Measurements from ENCODE around the gene CCM2.

Gene CCM2

DNA sequence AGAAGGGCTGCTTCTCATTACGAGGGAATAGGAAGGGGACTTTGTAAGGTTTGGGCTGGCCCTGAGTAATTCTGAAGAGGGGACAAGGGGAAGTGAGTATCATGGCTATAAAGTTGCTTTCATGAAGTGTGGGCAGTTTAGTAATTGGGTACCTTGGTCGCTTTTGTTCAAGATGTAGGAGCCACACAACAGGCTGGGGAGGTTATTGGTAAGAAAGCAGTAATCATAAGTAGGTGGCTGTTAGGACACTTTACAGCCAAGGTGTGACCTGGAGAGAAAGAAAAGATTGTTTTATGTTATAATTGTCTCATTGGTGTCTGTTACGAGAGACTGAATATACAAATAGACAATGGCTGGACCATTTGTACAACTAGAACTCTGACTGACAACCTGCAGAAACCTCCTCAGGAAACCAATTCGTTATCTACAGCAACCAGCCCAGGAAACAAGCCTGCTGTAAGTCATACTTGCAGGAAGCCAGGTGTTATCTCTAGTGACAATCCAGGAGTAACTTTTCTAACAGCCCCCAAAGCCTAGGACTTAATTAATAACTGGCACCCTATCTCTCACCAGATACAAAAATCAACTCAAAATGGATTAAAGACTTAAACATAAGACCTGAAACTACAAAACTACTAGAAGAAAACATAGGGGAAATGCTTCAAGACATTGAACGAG lies 5.0 kb upstream of the CCM2 start:
- FAIRE-seq (peak; percentile 84), DNase-seq (ENCODE audit: insufficient read length) (no peak)
- TF ChIP-seq POLR2A (IDR thresholded peaks at IDR 0.05; ENCODE audit: low read depth, low read length) (no peak), POLR2AphosphoS5 (IDR thresholded peaks at IDR 0.05; ENCODE audit: low read depth, low read length) (no peak), TAF1 (IDR thresholded peaks at IDR 0.05; ENCODE audit: borderline replicate concordance, low read depth, low read length) (no peak)

DNA sequence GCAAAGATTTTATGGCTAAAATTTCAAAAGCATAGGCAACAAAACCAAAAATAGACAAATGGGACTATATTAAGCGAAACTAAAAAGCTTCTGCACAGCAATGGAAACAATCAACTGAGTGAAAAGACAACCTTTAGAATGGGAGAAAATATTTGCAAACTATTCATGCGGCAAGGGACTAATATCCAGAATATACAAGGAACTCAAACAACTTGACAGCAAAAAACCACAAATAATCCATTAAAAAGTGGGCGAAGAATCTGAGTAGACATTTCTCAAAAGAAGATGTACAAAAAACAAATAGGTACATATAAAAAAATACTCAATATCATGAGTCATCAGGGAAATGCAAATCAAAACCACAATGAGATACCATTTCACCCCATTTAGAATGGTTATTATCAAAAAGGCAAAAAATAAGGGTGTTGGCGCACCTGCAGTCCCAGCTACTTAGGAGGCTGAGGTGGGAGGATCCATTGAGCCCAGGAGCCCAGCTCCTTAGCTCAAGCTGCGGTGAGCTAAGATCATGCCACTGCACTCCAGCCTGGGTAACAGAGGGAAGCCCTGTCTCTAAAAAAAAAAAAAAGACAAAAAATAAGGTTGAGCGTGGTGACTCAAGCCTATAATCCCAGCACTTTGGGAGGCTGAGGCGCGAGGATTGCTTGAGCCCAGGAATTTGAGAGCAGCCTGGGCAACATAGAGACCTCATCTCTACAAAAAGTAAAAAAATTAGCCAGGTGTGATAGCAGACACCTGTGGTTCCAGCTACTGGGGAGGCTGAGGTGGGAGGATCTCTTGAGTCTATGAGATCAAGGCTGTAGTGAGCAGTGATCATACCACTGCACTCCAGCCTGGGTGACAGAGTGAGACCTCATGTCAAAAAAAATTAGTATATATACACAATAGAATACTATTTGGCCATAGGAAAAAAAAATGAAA lies 4.2 kb upstream of the CCM2 start:
- DNase-seq (ENCODE audit: insufficient read length) (no peak), FAIRE-seq (peak; percentile 33)
- TF ChIP-seq TAF1 (IDR thresholded peaks at IDR 0.05; ENCODE audit: borderline replicate concordance, low read depth, low read length) (no peak), POLR2A (IDR thresholded peaks at IDR 0.05; ENCODE audit: low read depth, low read length) (no peak), POLR2AphosphoS5 (IDR thresholded peaks at IDR 0.05; ENCODE audit: low read depth, low read length) (no peak)

DNA sequence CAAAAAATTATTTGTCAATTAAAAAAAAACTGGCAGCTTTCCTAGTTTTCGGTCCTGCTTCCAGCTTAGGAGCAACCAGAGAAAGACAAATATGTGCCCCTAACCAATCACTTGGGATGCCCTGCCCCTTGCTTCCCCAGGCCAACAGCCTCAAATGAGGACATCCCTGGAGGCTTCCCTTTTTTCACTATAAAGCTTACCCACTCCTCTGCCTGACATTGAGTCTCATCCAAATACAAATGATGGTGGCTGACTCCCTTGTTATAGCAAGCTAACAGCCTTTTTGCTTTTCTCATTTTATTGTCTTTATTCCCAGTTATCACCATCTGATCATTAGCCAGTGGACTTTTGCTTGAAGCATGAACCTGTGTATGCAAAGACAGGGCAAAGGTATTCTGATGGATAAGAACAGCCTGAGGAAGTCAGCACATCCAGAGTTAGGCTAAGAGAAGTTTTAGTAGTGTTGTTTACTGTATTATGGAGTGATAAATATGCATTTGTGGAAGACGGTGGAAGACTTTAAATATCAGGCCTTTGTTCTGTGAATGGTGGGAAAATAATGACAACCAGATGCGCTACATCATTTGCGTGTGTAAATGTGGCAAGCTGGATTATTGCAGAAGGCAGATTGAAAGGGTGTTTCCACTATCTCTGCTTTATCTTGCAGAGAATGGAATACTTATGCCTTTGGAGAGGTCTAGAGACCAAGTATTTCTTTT lies 1.7 kb upstream of the CCM2 start:
- TF ChIP-seq POLR2AphosphoS5 (IDR thresholded peaks at IDR 0.05; ENCODE audit: low read depth, low read length) (no peak), TAF1 (IDR thresholded peaks at IDR 0.05; ENCODE audit: borderline replicate concordance, low read depth, low read length) (no peak), POLR2A (IDR thresholded peaks at IDR 0.05; ENCODE audit: low read depth, low read length) (no peak)
- DNase-seq (ENCODE audit: insufficient read length) (no peak), FAIRE-seq (no peak)

DNA sequence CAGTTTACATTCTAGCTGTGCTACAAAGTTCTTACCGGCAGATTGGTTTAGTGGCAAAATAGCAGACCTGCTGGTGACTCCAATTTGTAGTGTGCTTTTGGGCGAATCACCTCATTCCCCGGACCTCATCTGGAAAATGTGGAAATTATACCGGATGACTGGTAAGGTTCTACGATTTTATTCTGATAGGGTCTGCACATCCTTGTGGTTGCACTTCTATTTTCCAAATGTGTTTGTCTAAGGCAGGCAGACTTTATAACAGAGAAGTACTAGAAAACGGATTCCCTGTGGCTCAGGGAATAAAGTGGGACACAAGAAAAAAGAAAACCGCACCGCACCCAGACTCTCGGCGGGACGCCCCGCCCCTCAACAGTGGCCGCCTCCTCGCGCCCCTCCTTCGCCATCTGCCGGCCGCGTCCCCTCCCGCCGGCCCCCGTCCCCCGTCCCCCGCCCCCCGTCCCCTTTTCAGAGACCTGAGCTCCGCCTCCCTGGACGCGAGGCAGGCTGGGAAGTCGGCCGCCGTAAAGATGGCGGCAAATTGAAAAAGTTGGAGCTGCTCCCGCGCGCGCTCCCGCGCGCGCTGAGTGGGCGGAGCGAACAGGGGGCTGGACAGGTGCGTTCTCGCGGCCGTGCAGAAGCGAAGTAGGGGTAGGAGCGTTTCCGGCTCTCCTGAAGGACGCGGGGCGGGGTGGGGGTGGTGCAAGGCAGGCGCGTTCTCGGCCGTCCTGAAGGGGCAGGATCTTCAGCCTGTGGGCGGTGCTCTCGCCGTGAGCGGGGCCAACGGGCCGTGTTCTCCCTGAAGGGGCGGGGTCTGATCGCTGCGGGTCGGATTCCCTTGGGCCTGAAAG lies 532 bp upstream of the CCM2 start:
- peak; percentile 96 for FAIRE-seq
- TF ChIP-seq POLR2AphosphoS5 (IDR thresholded peaks at IDR 0.05; ENCODE audit: low read depth, low read length) (no peak), POLR2A (IDR thresholded peaks at IDR 0.05; ENCODE audit: low read depth, low read length) (peak; percentile 10; the same call in 1 of the 2 replicates), TAF1 (IDR thresholded peaks at IDR 0.05; ENCODE audit: borderline replicate concordance, low read depth, low read length) (peak; percentile 67; the same call in 1 of the 2 replicates)

DNA sequence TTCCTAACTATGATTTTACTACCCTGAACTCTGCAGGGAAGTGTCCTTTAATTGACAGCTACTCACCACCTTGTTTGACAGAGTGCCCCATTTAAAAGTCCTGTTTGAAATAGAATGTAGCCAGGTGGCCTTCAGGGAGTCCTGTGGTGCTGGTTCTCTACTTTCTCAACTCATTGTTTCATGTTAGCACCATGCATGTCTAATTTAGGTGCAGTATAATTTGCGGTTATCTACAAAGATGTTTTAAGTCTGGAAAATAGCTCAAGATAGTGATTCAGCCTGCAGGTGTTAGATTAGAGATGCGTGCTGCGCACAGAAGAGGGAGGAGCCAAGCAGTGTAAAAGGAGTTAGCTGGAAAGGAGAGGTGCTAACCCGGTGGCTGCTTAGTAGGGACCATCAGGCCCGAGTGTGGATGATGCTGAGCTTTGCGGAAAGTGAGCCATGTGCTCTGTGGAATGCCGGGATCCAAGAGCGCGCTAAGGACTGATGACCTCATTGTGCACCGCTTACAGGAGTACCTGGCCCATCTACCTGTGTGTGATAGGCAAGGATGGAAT lies 1.2 kb downstream of the CCM2 start:
- FAIRE-seq (peak; percentile 67), DNase-seq (ENCODE audit: insufficient read length) (no peak)
- TF ChIP-seq POLR2A (IDR thresholded peaks at IDR 0.05; ENCODE audit: low read depth, low read length) = peak; percentile 55
- no peak for TF ChIP-seq TAF1 (IDR thresholded peaks at IDR 0.05; ENCODE audit: borderline replicate concordance, low read depth, low read length)
- TF ChIP-seq POLR2AphosphoS5 (IDR thresholded peaks at IDR 0.05; ENCODE audit: low read depth, low read length) = 0 out of 2 replicates have a peak, but pooled peaks have one; percentile 53

More for the DNA sequence above, 532 bp upstream of the CCM2 start:
- DNase-seq (ENCODE audit: insufficient read length) = peak; percentile 78

DNA sequence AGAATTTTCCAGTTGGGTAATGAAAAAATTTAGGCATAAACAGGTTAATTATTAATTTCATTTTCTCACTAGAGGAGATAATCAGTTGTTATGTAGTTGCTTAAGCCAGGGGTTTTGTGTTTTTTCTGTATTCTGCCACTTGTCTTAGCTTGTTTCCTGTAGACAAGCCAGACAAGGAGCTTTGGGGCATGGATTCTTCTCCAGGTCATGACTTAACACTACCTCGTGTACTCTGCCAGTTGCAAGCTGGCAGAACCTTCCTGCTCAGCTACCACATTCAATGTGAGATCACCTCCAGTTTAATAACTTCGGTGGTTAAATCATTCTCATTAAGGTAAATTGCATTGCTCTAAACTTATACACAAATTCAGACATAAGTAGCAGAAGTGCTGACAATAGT lies 1.8 kb downstream of the CCM2 start:
- no peak for FAIRE-seq
- TF ChIP-seq TAF1 (IDR thresholded peaks at IDR 0.05; ENCODE audit: borderline replicate concordance, low read depth, low read length) = no peak
- no peak for TF ChIP-seq POLR2AphosphoS5 (IDR thresholded peaks at IDR 0.05; ENCODE audit: low read depth, low read length)
- TF ChIP-seq POLR2A (IDR thresholded peaks at IDR 0.05; ENCODE audit: low read depth, low read length) = no peak
- DNase-seq (ENCODE audit: insufficient read length) = no peak

DNA sequence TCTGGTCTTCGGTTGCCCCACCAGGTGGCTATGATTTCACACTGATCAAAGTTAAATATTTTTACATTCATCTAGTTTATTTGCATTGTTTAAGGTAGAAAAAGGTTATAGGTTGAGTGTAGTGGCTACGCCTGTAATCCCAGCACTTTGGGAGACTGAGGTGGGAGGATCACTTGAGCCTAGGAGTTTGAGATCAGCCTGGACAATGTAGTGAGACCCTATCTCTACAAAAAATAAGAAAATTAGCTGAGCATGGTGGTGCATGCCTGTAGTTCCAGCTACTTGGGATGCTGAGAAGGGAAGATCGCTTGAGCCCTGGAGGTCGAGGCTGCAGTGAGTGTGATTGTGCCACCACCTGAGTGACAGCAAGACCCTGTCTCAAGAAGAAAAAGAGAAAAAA lies 3.8 kb downstream of the CCM2 start:
- no peak for DNase-seq (ENCODE audit: insufficient read length)
- FAIRE-seq = no peak
- TF ChIP-seq POLR2AphosphoS5 (IDR thresholded peaks at IDR 0.05; ENCODE audit: low read depth, low read length) (no peak), POLR2A (IDR thresholded peaks at IDR 0.05; ENCODE audit: low read depth, low read length) (no peak), TAF1 (IDR thresholded peaks at IDR 0.05; ENCODE audit: borderline replicate concordance, low read depth, low read length) (no peak)

DNA sequence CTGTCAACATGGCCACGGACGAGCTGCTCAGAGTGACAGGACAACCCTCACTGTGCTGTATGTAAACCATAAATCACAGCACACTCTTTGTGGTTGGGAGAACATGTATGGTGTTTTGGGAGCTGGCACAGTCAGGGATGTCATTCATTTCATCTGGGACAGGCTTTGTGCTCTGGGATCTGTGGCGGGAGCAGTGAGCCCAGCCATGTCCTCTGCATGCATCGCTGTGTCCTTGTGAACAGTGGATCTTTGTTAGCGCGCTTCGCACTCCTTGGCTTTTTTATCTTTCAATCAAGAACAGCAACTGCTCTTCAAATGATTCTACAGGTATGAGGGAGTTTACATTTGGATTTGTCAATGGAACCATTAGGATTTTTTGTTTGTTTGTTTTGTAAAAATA lies 7.1 kb downstream of the CCM2 start:
- FAIRE-seq (no peak), DNase-seq (ENCODE audit: insufficient read length) (no peak)
- TF ChIP-seq POLR2AphosphoS5 (IDR thresholded peaks at IDR 0.05; ENCODE audit: low read depth, low read length) (no peak), TAF1 (IDR thresholded peaks at IDR 0.05; ENCODE audit: borderline replicate concordance, low read depth, low read length) (no peak), POLR2A (IDR thresholded peaks at IDR 0.05; ENCODE audit: low read depth, low read length) (no peak)

DNA sequence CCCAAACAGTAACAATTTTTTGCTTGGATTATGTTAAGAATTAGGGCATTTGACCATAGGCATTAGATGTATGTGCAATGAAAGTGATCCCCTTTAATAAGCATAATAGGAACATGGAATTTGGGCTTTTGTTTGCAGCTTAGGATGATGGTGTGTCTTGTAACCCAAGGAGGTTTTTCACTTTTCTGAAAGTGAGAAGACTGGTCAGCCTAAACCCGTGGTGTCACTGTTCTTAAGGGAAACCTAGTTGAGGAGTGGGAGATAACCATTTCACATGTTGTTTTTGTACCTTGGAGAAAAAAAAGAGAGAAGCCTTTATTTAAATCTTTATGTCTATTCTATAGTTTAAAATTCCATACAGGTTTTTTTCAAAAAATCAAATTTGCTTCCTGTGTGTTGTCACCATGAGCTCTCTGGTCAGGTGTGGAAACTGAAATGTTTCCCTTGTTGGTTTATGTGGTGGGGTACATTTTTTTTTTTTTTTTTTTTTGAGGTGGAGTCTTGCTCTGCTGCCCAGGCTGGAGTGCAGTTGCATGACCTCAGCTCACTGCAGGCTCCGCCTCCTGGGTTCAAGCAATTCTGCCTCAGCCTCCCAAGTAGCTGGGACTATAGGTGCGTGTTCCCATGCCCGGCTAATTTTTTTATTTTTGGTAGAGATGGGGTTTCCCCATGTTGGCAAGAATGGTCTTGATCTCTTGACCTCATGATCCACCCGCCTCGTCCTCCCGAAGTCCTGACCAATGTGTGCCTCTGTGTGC lies 7.7 kb downstream of the CCM2 start:
- no peak for TF ChIP-seq POLR2AphosphoS5 (IDR thresholded peaks at IDR 0.05; ENCODE audit: low read depth, low read length)
- no peak for TF ChIP-seq TAF1 (IDR thresholded peaks at IDR 0.05; ENCODE audit: borderline replicate concordance, low read depth, low read length)
- no peak for TF ChIP-seq POLR2A (IDR thresholded peaks at IDR 0.05; ENCODE audit: low read depth, low read length)
- no peak for FAIRE-seq

More for the DNA sequence above, 7.7 kb downstream of the CCM2 start:
- no peak for DNase-seq (ENCODE audit: insufficient read length)
